BLaER1 treated with 17β-estradiol and CSF1 and Interleukin-3, amounts not matched to agents 10 nM and 100 nM (cell line): ENCODE measurements around the gene CYTIP.
A peak's percentile ranks its signal among the peaks of the same experiment; 100 is the strongest.

Experiments used
- H3K27ac ChIP-seq, 11 experiments: shearing (Covaris generic); formaldehyde crosslinking; 2 replicates each; pipeline ENCODE4 v1.8.1; 2022
- H3K27me3 ChIP-seq, 11 experiments: shearing (Covaris generic); formaldehyde crosslinking; 2 replicates each; pipeline ENCODE4 v1.8.1; 2022
- H3K36me3 ChIP-seq, 11 experiments: shearing (Covaris generic); formaldehyde crosslinking; 2 replicates each; pipeline ENCODE4 v1.8.1; 2022
- H3K4me1 ChIP-seq, 10 experiments: shearing (Covaris generic); formaldehyde crosslinking; 2 replicates each; pipeline ENCODE4 v1.8.1; 2022
- H3K4me2 ChIP-seq, 11 experiments: shearing (Covaris generic); formaldehyde crosslinking; 2 replicates each; pipeline ENCODE4 v1.8.1; 2022
- H3K4me3 ChIP-seq, 10 experiments: shearing (Covaris generic); formaldehyde crosslinking; 2 replicates each; pipeline ENCODE4 v1.8.1; 2022
- H3K9ac ChIP-seq, 11 experiments: shearing (Covaris generic); formaldehyde crosslinking; 2 replicates each; pipeline ENCODE4 v1.8.1; 2022
- H3K9me3 ChIP-seq, 11 experiments: shearing (Covaris generic); formaldehyde crosslinking; replicated peaks in 1 of 11; 2 replicates each; pipeline ENCODE4 v1.8.1; 2022
- H4K20me1 ChIP-seq, 11 experiments: shearing (Covaris generic); formaldehyde crosslinking; 2 replicates each; pipeline ENCODE4 v1.8.1; 2022
- Cebpa-rat ChIP-seq, 11 experiments: shearing (Covaris generic); IDR thresholded peaks; 2 replicates each; pipeline ENCODE4 v1.8.1; 2022

The CYTIP gene

GRCh38 chr2:157439824-157440186 is 4.1 kb downstream of the CYTIP start:
- peaks cover 15 to 65% (median 34%) of the 10 kb centered on the region in 10 experiments for H3K4me1 ChIP-seq
- H3K36me3 ChIP-seq: peaks cover 0 to 72% (median 0%) of the 10 kb centered on the region in 11 experiments; a peak in 9 of 22 replicates
- TF ChIP-seq Cebpa-rat (IDR thresholded peaks at IDR 0.05): no peak
- H4K20me1 ChIP-seq: peaks cover 0 to 67% (median 0%) of the 10 kb centered on the region in 11 experiments; a peak in 11 of 22 replicates
- peaks cover 0 to 13% (median 0%) of the 10 kb centered on the region in 11 experiments; a peak in 5 of 22 replicates for H3K27me3 ChIP-seq
- peak overlapping the region in 6 of 10 experiments; percentile 60 to 93 (median 82); a peak in 11 of 20 replicates for H3K4me3 ChIP-seq
- peak overlapping the region in 6 of 11 experiments; percentile 76 to 94 (median 90); a peak in 12 of 22 replicates for H3K4me2 ChIP-seq
- H3K9me3 ChIP-seq: peaks cover 0 to 10% (median 0%) of the 10 kb centered on the region in 11 experiments; a peak in 3 of 22 replicates
- H3K9ac ChIP-seq: peak overlapping the region in 5 of 11 experiments; percentile 87 to 98 (median 95); a peak in 9 of 22 replicates
- H3K27ac ChIP-seq: peak overlapping the region in 5 of 11 experiments; percentile 7 to 96 (median 92); a peak in 8 of 22 replicates

- peaks cover 0 to 13% (median 0%) of the 10 kb centered on the region in 11 experiments; a peak in 5 of 22 replicates for H3K27me3 ChIP-seq
- TF ChIP-seq Cebpa-rat (IDR thresholded peaks at IDR 0.05): no peak
- peak overlapping the region in 5 of 11 experiments; percentile 7 to 96 (median 92); a peak in 8 of 22 replicates for H3K27ac ChIP-seq
- peak overlapping the region in 5 of 10 experiments; percentile 72 to 93 (median 86); a peak in 10 of 20 replicates for H3K4me3 ChIP-seq
- peaks cover 0 to 74% (median 0%) of the 10 kb centered on the region in 11 experiments; a peak in 11 of 22 replicates for H4K20me1 ChIP-seq
- peaks cover 9 to 65% (median 31%) of the 10 kb centered on the region in 10 experiments for H3K4me1 ChIP-seq
- H3K9ac ChIP-seq: peak overlapping the region in 5 of 11 experiments; percentile 87 to 98 (median 95); a peak in 9 of 22 replicates
- peaks cover 0 to 79% (median 0%) of the 10 kb centered on the region in 11 experiments; a peak in 10 of 22 replicates for H3K36me3 ChIP-seq
- peaks cover 0 to 10% (median 0%) of the 10 kb centered on the region in 11 experiments; a peak in 3 of 22 replicates for H3K9me3 ChIP-seq
- H3K4me2 ChIP-seq: peak overlapping the region in 6 of 11 experiments; percentile 76 to 94 (median 90); a peak in 12 of 22 replicates
These were observed 4.7 kb downstream of the CYTIP start for GRCh38 chr2:157438863-157439823.

GRCh38 chr2:157433394-157433793 is 10.5 kb downstream of the CYTIP start:
- peaks cover 0 to 94% (median 33%) of the 10 kb centered on the region in 11 experiments; a peak in 13 of 22 replicates for H3K36me3 ChIP-seq

GRCh38 chr2:157432475-157433106 is 11.3 kb downstream of the CYTIP start:
- Histone ChIP-seq H3K9ac (0 out of 22 replicates have a peak overlapping the region, but pooled peaks of 2 of the 11 experiments have one; percentile 64 to 70), H3K4me2 (peak overlapping the region; percentile 16 to 94 (median 49); a peak in 17 of 22 replicates), H3K4me1 (peaks cover 7 to 99% (median 25%) of the 10 kb centered on the region in 10 experiments; a peak in 18 of 20 replicates), H3K4me3 (peak overlapping the region in 1 of 10 experiments; percentile 93; a peak in 2 of 20 replicates), H3K27me3 (no peaks in the 10 kb centered on the region), H3K27ac (peak overlapping the region in 1 of 11 experiments; percentile 27; a peak in 1 of 22 replicates), H3K36me3 (peaks cover 0 to 94% (median 40%) of the 10 kb centered on the region in 11 experiments; a peak in 13 of 22 replicates), H3K9me3 (peaks cover 0 to 49% (median 0%) of the 10 kb centered on the region in 11 experiments; a peak in 5 of 22 replicates), H4K20me1 (peaks cover 0 to 98% (median 0%) of the 10 kb centered on the region in 11 experiments; a peak in 8 of 22 replicates)
- TF ChIP-seq Cebpa-rat (IDR thresholded peaks at IDR 0.05): no peak

More at GRCh38 chr2:157433394-157433793, 10.5 kb downstream of the CYTIP start:
- TF ChIP-seq Cebpa-rat (IDR thresholded peaks at IDR 0.05): no peak
- Histone ChIP-seq H3K9ac (peak overlapping the region in 2 of 11 experiments; percentile 64 to 70; a peak in 2 of 22 replicates), H3K27ac (peak overlapping the region in 6 of 11 experiments; percentile 1 to 48 (median 20); a peak in 5 of 22 replicates), H3K4me1 (peaks cover 7 to 99% (median 25%) of the 10 kb centered on the region in 10 experiments; a peak in 18 of 20 replicates), H3K9me3 (peaks cover 0 to 41% (median 0%) of the 10 kb centered on the region in 11 experiments; a peak in 5 of 22 replicates), H3K27me3 (no peaks in the 10 kb centered on the region), H3K4me3 (peak overlapping the region in 3 of 10 experiments; percentile 18 to 93 (median 40); a peak in 5 of 20 replicates), H4K20me1 (peaks cover 0 to 98% (median 0%) of the 10 kb centered on the region in 11 experiments; a peak in 9 of 22 replicates), H3K4me2 (peak overlapping the region; percentile 16 to 94 (median 49); a peak in 17 of 22 replicates)

GRCh38 chr2:157431176-157431575 is 12.7 kb downstream of the CYTIP start:
- Histone ChIP-seq H3K4me3 (no peak overlapping the region), H3K9ac (no peak overlapping the region), H4K20me1 (peaks cover 0 to 98% (median 0%) of the 10 kb centered on the region in 11 experiments; a peak in 8 of 22 replicates), H3K4me1 (peaks cover 7 to 100% (median 25%) of the 10 kb centered on the region in 10 experiments; a peak in 18 of 20 replicates), H3K27ac (no peak overlapping the region), H3K27me3 (no peaks in the 10 kb centered on the region), H3K36me3 (peaks cover 0 to 98% (median 54%) of the 10 kb centered on the region in 11 experiments; a peak in 13 of 22 replicates), H3K4me2 (peak overlapping the region in 2 of 11 experiments; percentile 92 to 94; a peak in 4 of 22 replicates), H3K9me3 (peaks cover 0 to 59% (median 8%) of the 10 kb centered on the region in 11 experiments; a peak in 16 of 22 replicates)
- TF ChIP-seq Cebpa-rat (IDR thresholded peaks at IDR 0.05): no peak

GRCh38 chr2:157428500-157429175 is 15.3 kb downstream of the CYTIP start:
- Histone ChIP-seq H3K9ac (0 out of 22 replicates have a peak overlapping the region, but pooled peaks of 1 of the 11 experiments have one; percentile 35), H3K27me3 (no peaks in the 10 kb centered on the region), H3K4me3 (no peak overlapping the region), H3K9me3 (peaks cover 0 to 78% (median 10%) of the 10 kb centered on the region in 11 experiments; a peak in 17 of 22 replicates), H3K4me1 (peaks cover 7 to 96% (median 11%) of the 10 kb centered on the region in 10 experiments; a peak in 18 of 20 replicates), H3K36me3 (peaks cover 0 to 98% (median 64%) of the 10 kb centered on the region in 11 experiments; a peak in 13 of 22 replicates), H3K27ac (peak overlapping the region in 3 of 11 experiments; percentile 1 to 45 (median 3); a peak in 3 of 22 replicates), H3K4me2 (peak overlapping the region in 3 of 11 experiments; percentile 37 to 70 (median 66); a peak in 6 of 22 replicates), H4K20me1 (peaks cover 0 to 87% (median 0%) of the 10 kb centered on the region in 11 experiments; a peak in 8 of 22 replicates)
- TF ChIP-seq Cebpa-rat (IDR thresholded peaks at IDR 0.05): no peak

GRCh38 chr2:157427922-157428303 is 16.0 kb downstream of the CYTIP start:
- no peak overlapping the region; a peak in 1 of 20 replicates for H3K4me3 ChIP-seq
- peaks cover 0 to 85% (median 10%) of the 10 kb centered on the region in 11 experiments; a peak in 17 of 22 replicates for H3K9me3 ChIP-seq
- H3K36me3 ChIP-seq: peaks cover 0 to 98% (median 64%) of the 10 kb centered on the region in 11 experiments; a peak in 13 of 22 replicates

More at GRCh38 chr2:157427922-157428303, 16.0 kb downstream of the CYTIP start:
- H3K4me1 ChIP-seq: peaks cover under 1 to 96% (median 3%) of the 10 kb centered on the region in 10 experiments; a peak in 16 of 20 replicates
- peaks cover 0 to 80% (median 0%) of the 10 kb centered on the region in 11 experiments; a peak in 8 of 22 replicates for H4K20me1 ChIP-seq
- TF ChIP-seq Cebpa-rat (IDR thresholded peaks at IDR 0.05): no peak
- H3K27me3 ChIP-seq: no peaks in the 10 kb centered on the region
- no peak overlapping the region for H3K9ac ChIP-seq
- peak overlapping the region in 3 of 11 experiments; percentile 3 to 49 (median 28); a peak in 2 of 22 replicates for H3K27ac ChIP-seq
- H3K4me2 ChIP-seq: peak overlapping the region in 3 of 11 experiments; percentile 46 to 70 (median 66); a peak in 6 of 22 replicates
